Liver (tissue), 9 donors: ENCODE results near the gene TRAPPC12. TPM values are rescaled to one million over a fixed set of nuclear protein-coding genes. Genes with fewer than 3 reads are reported as not detected.

Experiments used
- DNase-seq: peaks from one replicate; pipeline ENCODE4 v3.0.0-alpha.2; 2017; ENCODE audit warnings: low spot score
- H3K27ac ChIP-seq, 2 donors: one replicate each; pipeline ENCODE4 v1.7.0; 2013; ENCODE audit warnings: inconsistent platforms in 2 of 2, low read length in 2 of 2, control low read depth in 1 of 2, low read depth in 1 of 2, mild to moderate bottlenecking in 1 of 2
- H3K27me3 ChIP-seq, 4 donors: one replicate each; pipeline versions ENCODE4 v1.6.1 to v1.7.0; 2013; ENCODE audit warnings: low read length in 3 of 4, inconsistent platforms in 1 of 4, mild to moderate bottlenecking in 1 of 4, moderate library complexity in 1 of 4; ENCODE audit not compliant: control insufficient read depth in 4 of 4, insufficient read depth in 4 of 4
- H3K36me3 ChIP-seq, 4 donors: one replicate each; pipeline versions ENCODE4 v1.6.1 to v1.7.0; 2013; ENCODE audit warnings: low read length in 3 of 4, mild to moderate bottlenecking in 3 of 4, low read depth in 1 of 4, moderate library complexity in 1 of 4; ENCODE audit not compliant: control insufficient read depth in 4 of 4, insufficient read depth in 3 of 4
- H3K4me1 ChIP-seq, 4 donors: one replicate each; pipeline versions ENCODE4 v1.6.1 to v1.7.0; 2013; ENCODE audit warnings: low read length in 3 of 4, mild to moderate bottlenecking in 3 of 4, moderate library complexity in 1 of 4; ENCODE audit not compliant: control insufficient read depth in 4 of 4, insufficient read depth in 4 of 4
- H3K4me3 ChIP-seq, 3 donors: one replicate each; pipeline versions ENCODE4 v1.6.1 to v1.7.0; 2013; ENCODE audit warnings: low read length in 3 of 3, control low read depth in 1 of 3, low read depth in 1 of 3, mild to moderate bottlenecking in 1 of 3
- H3K9ac ChIP-seq, 2 donors: one replicate each; pipeline ENCODE4 v1.7.0; 2013; ENCODE audit warnings: low read length in 2 of 2, mild to moderate bottlenecking in 2 of 2, moderate library complexity in 2 of 2, control low read depth in 1 of 2, low read depth in 1 of 2
- H3K9me3 ChIP-seq, 4 donors: one replicate each; pipeline versions ENCODE4 v1.6.1 to v1.7.0; 2013; ENCODE audit warnings: low read length in 3 of 4; ENCODE audit not compliant: control insufficient read depth in 4 of 4
- EGR1 ChIP-seq, 2 donors: IDR thresholded peaks; 2 replicates each; pipeline ENCODE4 v1.6.1; 2016 to 2018; ENCODE audit warnings: antibody characterized with exemption in 2 of 2, low read depth in 2 of 2
- FOXA1 ChIP-seq: IDR thresholded peaks from 2 replicates; pipeline ENCODE4 v1.6.1; 2016; ENCODE audit warnings: antibody characterized with exemption
- FOXA2 ChIP-seq: IDR thresholded peaks from 2 replicates; pipeline ENCODE4 v1.6.1; 2016; ENCODE audit warnings: antibody characterized with exemption
- GABPA ChIP-seq, 2 donors: IDR thresholded peaks in 1 of 2; conservative IDR thresholded peaks in 1 of 2; 2 replicates each; pipeline ENCODE4 v1.6.1; 2016; ENCODE audit warnings: antibody characterized with exemption in 2 of 2, mild to moderate bottlenecking in 1 of 2, moderate library complexity in 1 of 2
- HNF4A ChIP-seq, 2 donors: conservative IDR thresholded peaks; 2 replicates each; pipeline ENCODE4 v1.6.1; 2016; ENCODE audit warnings: antibody characterized with exemption in 2 of 2, mild to moderate bottlenecking in 2 of 2
- HNF4G ChIP-seq: IDR thresholded peaks from 2 replicates; pipeline ENCODE4 v1.6.1; 2016; ENCODE audit warnings: antibody characterized with exemption
- JUND ChIP-seq, 2 donors: IDR thresholded peaks; 2 replicates each; pipeline ENCODE4 v1.6.1; 2016; ENCODE audit warnings: antibody characterized with exemption in 2 of 2
- NR2F2 ChIP-seq: IDR thresholded peaks from 2 replicates; pipeline ENCODE4 v1.6.1; 2016; ENCODE audit warnings: antibody characterized with exemption
- RAD21 ChIP-seq, 2 donors: IDR thresholded peaks; 2 replicates each; pipeline ENCODE4 v1.6.1; 2016; ENCODE audit warnings: antibody characterized with exemption in 2 of 2, mild to moderate bottlenecking in 2 of 2
- RXRA ChIP-seq, 2 donors: IDR thresholded peaks; 2 replicates each; pipeline ENCODE4 v1.6.1; 2017 to 2018; ENCODE audit warnings: antibody characterized with exemption in 2 of 2, mild to moderate bottlenecking in 1 of 2
- SP1 ChIP-seq: IDR thresholded peaks from 2 replicates; pipeline ENCODE4 v1.6.1; 2018; ENCODE audit warnings: antibody characterized with exemption, mild to moderate bottlenecking
- TAF1 ChIP-seq: conservative IDR thresholded peaks from 2 replicates; pipeline ENCODE4 v1.6.1; 2016; ENCODE audit warnings: antibody characterized with exemption, mild to moderate bottlenecking
- YY1 ChIP-seq: IDR thresholded peaks from 2 replicates; pipeline ENCODE4 v1.6.1; 2016; ENCODE audit warnings: antibody characterized with exemption, mild to moderate bottlenecking
- WGBS: extraction: QIAGEN DNeasy Blood & Tissue Kit; methylation state at CpG from one replicate; pipeline ENCODE4 v1.1.7; 2013; 5-methylcytosine and 5-hydroxymethylcytosine counted together
- polyA plus RNA-seq, 2 donors: library from polyadenylated mRNA; stranded (reverse) in 1 of 2; unstranded in 1 of 2; fragments of 200-250 nt in 1 of 2; fragments of >200 nt in 1 of 2; fragmentation: Nextera tagmentation in 1 of 2; extraction: Ambion mirVana in 1 of 2; gene quantifications; one replicate each; pipeline versions ENCODE4 v1.2.1 to v1.2.3, GENCODE V29; 2013 to 2015
- total RNA-seq, 2 donors: library from RNA; depleted of rRNA; stranded (reverse); fragments of >200 nt; gene quantifications; one replicate each; pipeline ENCODE4 v1.2.3, GENCODE V29; 2014
- TF ChIP-seq, protein P1 (sequence below): IDR thresholded peaks from 2 replicates; pipeline ENCODE4 v1.6.1; 2016; ENCODE audit warnings: antibody characterized with exemption, mild to moderate bottlenecking
- TF ChIP-seq, protein P2 (sequence below): IDR thresholded peaks from 2 replicates; pipeline ENCODE4 v1.6.1; 2016; ENCODE audit warnings: antibody characterized with exemption
- TF ChIP-seq, protein P3 (sequence below): fragments of 150-350 bp; IDR thresholded peaks from 2 replicates; pipeline ENCODE4 v1.5.1; 2017; ENCODE audit warnings: improper control_type of control experiment, low read depth, low read length; ENCODE audit not compliant: missing input control
- TF ChIP-seq, protein P4 (sequence below): IDR thresholded peaks from 2 replicates; pipeline ENCODE4 v1.6.1; 2016; ENCODE audit warnings: antibody characterized with exemption
- TF ChIP-seq, protein P5 (sequence below): IDR thresholded peaks from 2 replicates; pipeline ENCODE4 v1.6.1; 2016; ENCODE audit warnings: antibody characterized with exemption
- donor health status: healthy.
- donor health status: healthy.
- donor health status: healthy.
- donor health status: healthy.
- donor health status: healthy.

TRAPPC12 gene
- total and polyA plus RNA-seq, 4 donors = 30.2 to 60.9 (median 39.7) TPM

DNA sequence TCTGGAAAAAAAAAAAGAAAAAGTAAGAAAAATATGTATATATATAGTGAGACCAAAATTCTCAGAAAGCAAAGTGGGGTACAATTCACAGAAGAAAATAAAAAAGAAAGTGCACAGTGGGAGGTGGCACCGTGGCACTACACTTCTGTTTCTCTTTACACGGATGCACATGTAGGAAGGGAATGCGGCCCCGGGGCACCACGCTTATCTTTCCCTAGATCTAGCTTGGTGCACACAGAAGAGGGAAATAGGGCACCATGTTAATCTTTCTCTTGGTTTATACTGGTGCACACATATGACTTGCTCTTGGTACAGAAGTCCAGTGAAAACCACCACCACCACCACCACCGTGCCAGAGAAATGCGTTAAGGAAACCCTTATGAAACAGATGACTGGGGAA lies 33.9 kb upstream of the TRAPPC12 start:
- Histone ChIP-seq H3K36me3 (peaks cover 0 to 3% (median under 1%) of the 10 kb centered on the region in 4 donors), H3K27me3 (no peaks in the 10 kb centered on the region), H3K4me3 (no peak overlapping the region), H3K4me1 (no peaks in the 10 kb centered on the region), H3K9ac (no peak overlapping the region), H3K27ac (no peak overlapping the region), H3K9me3 (no peaks in the 10 kb centered on the region)
- 96% methylated on average over 7 of the region's 7 CpGs for WGBS
- no peak for DNase-seq
- no peak for TF ChIP-seq FOXA1
- TF ChIP-seq, protein P1, sequence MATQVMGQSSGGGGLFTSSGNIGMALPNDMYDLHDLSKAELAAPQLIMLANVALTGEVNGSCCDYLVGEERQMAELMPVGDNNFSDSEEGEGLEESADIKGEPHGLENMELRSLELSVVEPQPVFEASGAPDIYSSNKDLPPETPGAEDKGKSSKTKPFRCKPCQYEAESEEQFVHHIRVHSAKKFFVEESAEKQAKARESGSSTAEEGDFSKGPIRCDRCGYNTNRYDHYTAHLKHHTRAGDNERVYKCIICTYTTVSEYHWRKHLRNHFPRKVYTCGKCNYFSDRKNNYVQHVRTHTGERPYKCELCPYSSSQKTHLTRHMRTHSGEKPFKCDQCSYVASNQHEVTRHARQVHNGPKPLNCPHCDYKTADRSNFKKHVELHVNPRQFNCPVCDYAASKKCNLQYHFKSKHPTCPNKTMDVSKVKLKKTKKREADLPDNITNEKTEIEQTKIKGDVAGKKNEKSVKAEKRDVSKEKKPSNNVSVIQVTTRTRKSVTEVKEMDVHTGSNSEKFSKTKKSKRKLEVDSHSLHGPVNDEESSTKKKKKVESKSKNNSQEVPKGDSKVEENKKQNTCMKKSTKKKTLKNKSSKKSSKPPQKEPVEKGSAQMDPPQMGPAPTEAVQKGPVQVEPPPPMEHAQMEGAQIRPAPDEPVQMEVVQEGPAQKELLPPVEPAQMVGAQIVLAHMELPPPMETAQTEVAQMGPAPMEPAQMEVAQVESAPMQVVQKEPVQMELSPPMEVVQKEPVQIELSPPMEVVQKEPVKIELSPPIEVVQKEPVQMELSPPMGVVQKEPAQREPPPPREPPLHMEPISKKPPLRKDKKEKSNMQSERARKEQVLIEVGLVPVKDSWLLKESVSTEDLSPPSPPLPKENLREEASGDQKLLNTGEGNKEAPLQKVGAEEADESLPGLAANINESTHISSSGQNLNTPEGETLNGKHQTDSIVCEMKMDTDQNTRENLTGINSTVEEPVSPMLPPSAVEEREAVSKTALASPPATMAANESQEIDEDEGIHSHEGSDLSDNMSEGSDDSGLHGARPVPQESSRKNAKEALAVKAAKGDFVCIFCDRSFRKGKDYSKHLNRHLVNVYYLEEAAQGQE = no peak
- no peak for TF ChIP-seq JUND (IDR thresholded peaks at IDR 0.05)
- no peak for TF ChIP-seq TAF1
- TF ChIP-seq, protein P2, sequence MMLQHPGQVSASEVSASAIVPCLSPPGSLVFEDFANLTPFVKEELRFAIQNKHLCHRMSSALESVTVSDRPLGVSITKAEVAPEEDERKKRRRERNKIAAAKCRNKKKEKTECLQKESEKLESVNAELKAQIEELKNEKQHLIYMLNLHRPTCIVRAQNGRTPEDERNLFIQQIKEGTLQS = no peak
- TF ChIP-seq, protein P3, sequence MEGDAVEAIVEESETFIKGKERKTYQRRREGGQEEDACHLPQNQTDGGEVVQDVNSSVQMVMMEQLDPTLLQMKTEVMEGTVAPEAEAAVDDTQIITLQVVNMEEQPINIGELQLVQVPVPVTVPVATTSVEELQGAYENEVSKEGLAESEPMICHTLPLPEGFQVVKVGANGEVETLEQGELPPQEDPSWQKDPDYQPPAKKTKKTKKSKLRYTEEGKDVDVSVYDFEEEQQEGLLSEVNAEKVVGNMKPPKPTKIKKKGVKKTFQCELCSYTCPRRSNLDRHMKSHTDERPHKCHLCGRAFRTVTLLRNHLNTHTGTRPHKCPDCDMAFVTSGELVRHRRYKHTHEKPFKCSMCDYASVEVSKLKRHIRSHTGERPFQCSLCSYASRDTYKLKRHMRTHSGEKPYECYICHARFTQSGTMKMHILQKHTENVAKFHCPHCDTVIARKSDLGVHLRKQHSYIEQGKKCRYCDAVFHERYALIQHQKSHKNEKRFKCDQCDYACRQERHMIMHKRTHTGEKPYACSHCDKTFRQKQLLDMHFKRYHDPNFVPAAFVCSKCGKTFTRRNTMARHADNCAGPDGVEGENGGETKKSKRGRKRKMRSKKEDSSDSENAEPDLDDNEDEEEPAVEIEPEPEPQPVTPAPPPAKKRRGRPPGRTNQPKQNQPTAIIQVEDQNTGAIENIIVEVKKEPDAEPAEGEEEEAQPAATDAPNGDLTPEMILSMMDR = no peak
- TF ChIP-seq FOXA2 = no peak
- no peak for TF ChIP-seq EGR1 (IDR thresholded peaks at IDR 0.05; ENCODE audit: low read depth in 2 of 2)
- TF ChIP-seq, protein P4, sequence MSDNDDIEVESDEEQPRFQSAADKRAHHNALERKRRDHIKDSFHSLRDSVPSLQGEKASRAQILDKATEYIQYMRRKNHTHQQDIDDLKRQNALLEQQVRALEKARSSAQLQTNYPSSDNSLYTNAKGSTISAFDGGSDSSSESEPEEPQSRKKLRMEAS = no peak
- TF ChIP-seq NR2F2 = no peak
- no peak for TF ChIP-seq HNF4A (conservative IDR thresholded peaks at IDR 0.05)
- TF ChIP-seq GABPA (IDR thresholded peaks at IDR 0.05 in 1 of 2, conservative IDR thresholded peaks at IDR 0.05 in 1 of 2) = no peak
- TF ChIP-seq, protein P5, sequence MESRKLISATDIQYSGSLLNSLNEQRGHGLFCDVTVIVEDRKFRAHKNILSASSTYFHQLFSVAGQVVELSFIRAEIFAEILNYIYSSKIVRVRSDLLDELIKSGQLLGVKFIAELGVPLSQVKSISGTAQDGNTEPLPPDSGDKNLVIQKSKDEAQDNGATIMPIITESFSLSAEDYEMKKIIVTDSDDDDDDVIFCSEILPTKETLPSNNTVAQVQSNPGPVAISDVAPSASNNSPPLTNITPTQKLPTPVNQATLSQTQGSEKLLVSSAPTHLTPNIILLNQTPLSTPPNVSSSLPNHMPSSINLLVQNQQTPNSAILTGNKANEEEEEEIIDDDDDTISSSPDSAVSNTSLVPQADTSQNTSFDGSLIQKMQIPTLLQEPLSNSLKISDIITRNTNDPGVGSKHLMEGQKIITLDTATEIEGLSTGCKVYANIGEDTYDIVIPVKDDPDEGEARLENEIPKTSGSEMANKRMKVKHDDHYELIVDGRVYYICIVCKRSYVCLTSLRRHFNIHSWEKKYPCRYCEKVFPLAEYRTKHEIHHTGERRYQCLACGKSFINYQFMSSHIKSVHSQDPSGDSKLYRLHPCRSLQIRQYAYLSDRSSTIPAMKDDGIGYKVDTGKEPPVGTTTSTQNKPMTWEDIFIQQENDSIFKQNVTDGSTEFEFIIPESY = no peak
- no peak for TF ChIP-seq RXRA (IDR thresholded peaks at IDR 0.05)
- no peak for TF ChIP-seq RAD21 (IDR thresholded peaks at IDR 0.05)
- no peak for TF ChIP-seq SP1
- TF ChIP-seq YY1 = no peak

DNA sequence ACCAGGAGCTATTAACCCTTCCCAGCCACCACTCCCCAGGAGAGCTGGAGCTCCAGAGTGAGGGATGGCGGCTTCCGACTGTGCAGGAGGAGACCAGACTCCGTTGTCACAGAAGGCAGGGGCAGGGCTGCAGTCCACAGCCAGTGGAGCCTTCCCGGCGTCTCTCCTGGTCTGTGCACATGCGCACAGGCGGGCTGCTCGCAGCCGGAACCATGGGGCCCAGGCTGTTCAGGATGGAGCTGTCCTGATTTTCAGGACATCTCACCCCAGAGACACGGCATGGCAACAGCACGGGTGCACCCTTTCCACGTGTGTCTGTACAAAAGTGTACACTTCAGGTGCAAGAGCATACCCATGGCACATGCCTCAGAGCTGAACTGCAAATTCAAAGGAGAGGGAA lies 30.7 kb upstream of the TRAPPC12 start:
- TF ChIP-seq RXRA (IDR thresholded peaks at IDR 0.05) (no peak), GABPA (IDR thresholded peaks at IDR 0.05 in 1 of 2, conservative IDR thresholded peaks at IDR 0.05 in 1 of 2) (no peak), HNF4G (no peak), YY1 (no peak), HNF4A (conservative IDR thresholded peaks at IDR 0.05) (no peak), JUND (IDR thresholded peaks at IDR 0.05) (no peak), FOXA1 (no peak)
- TF ChIP-seq, protein P5 = no peak
- TF ChIP-seq, protein P2 = no peak
- TF ChIP-seq, protein P3 = no peak
- Histone ChIP-seq H3K9ac (no peak overlapping the region), H3K9me3 (no peaks in the 10 kb centered on the region), H3K36me3 (peaks cover 0 to 3% (median 1%) of the 10 kb centered on the region in 4 donors), H3K27me3 (no peaks in the 10 kb centered on the region), H3K4me1 (no peaks in the 10 kb centered on the region), H3K4me3 (no peak overlapping the region), H3K27ac (no peak overlapping the region)
- 93% methylated on average over 12 of the region's 12 CpGs for WGBS
- no peak for DNase-seq
